ENCODE results near the gene NT5C3B.

- TF ChIP-seq CTCF (IDR thresholded peaks at IDR 0.05): no peak
- TF ChIP-seq POLR2A (IDR thresholded peaks at IDR 0.05): no peak
Measured at GRCh38 chr17:41797377-41797776, 38.7 kb downstream of the NT5C3B start.

Measured in lower leg skin (tissue), 3 donors.